HG03139 (cell line): Measurements from ENCODE around the gene VPS37C.

Source experiments
- ATAC-seq: cut with Tn5 transposase; IDR thresholded peaks from one replicate; pipeline ENCODE4 v1.9.1; 2021; ENCODE audit not compliant: unreplicated experiment

VPS37C gene

DNA sequence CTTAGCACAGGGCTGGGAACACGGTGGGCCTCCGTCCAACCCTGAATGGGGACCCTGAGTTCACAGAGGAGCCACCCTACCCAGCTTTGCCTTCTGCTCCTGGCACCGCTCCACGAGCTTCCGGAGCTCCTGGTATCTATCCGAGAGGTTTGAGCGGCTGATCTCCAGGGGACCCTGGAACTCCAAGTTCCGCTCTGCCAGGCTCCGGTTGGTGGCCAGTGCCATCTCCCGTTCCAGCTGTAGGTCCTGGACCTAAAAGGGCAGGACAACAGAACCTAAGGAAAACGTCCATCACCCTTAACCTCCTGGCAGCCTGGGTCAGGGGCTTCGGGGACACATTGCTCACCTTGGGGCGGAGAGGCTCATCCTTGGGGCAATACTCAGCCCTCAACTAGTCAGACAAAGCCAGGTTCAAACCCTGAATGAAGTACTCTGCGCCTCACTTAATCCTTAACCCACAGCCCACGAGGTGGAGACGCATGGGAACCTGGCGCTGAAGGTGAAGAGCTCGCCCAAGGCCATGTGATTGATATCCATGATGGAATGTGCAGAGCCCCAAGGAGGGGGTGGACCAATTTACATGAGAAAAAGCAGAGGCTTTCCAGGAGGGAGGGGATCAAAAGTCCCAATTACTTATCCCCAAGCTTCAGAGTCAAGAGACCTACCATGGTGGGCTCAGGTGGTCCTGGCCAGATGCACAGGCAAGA lies 27.1 kb downstream of the VPS37C start:
- no peak for ATAC-seq

GRCh38 chr11:61133145-61133544 lies 28.1 kb downstream of the VPS37C start:
- no peak for ATAC-seq

GRCh38 chr11:61132646-61133045 lies 28.6 kb downstream of the VPS37C start:
- ATAC-seq: no peak

- no peak for ATAC-seq
Measured at GRCh38 chr11:61131998-61132555, 29.1 kb downstream of the VPS37C start.

DNA sequence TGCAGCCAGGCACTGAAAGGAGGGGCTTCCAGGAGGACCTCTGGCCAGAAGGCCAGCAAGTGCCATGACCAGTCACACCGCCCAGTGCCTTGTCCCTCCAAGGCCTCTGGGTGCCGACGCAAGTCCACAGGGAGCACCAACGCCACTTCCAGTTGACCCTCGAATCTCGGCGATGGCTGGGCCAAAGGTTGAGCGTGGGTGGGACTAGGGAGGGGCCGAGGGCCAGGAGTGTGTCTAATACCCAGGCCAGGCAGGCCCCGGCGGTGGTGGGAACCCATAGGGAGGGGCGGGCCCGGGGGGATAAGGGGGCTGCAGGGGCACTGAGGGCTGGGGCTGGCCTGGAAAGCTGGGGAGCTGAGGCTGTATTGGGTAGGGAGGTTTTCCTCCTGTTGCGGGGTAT lies 29.6 kb downstream of the VPS37C start:
- no peak for ATAC-seq

DNA sequence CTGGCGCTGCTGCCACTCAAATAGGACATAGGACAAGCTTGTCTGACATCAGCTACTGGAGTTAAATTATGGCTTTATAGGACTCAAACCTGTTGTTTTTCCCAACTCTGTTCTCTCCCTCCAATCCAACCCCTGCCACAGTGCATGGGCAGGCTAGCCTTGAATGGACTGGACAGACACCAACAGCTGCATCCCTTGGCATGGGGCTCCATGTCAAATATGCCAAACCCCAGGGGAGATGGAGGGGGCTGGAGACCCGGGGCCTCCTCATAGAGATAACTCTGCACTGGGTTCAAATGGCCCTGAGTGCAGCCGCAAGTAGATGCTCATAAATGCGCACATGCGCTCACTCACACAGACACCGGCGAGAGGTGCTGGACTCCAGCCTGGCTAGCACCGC lies 30.0 kb downstream of the VPS37C start:
- no peak for ATAC-seq

DNA sequence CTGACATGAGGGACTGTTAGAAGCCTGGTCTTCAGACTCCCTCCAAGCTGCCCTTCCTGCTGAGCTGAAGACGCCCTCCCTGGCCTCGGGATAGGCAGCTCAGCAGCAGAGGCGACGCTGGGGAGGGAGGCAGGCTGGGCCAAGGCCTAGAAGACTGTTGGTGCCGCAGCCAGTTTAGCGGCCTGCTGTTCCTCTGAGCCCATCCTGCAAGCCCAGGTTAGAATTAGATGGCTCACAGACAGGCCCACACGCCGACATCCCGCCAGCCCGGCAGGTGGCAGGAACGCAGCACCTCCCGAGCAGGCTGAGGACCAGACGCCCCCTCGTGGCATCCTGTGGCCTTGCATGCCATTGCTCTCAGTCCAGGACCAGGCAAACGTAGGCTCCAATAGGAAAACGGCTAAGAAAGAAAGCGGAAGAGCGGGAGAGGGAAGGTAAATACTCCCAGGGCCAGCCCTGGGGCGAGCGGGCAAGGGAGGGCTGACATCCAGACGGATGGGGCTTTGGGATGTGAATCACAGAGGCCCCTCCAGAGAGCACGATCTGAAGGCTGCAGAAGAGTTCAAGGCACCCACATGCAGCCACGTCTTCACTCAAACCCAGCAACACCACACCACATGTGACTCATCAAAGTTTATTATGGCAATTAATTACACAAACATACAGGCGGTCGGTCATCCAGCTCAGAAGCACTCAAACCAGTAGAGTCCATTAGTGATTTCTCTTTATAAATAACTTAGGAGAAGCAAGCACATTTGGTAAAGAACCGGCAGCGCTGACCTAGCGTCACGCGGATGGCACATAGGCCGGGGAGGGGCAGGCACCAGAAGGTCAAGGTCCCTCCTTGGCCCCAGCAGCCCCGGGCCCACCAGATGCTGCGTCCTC lies 31.3 kb downstream of the VPS37C start:
- peak; percentile 88 for ATAC-seq

DNA sequence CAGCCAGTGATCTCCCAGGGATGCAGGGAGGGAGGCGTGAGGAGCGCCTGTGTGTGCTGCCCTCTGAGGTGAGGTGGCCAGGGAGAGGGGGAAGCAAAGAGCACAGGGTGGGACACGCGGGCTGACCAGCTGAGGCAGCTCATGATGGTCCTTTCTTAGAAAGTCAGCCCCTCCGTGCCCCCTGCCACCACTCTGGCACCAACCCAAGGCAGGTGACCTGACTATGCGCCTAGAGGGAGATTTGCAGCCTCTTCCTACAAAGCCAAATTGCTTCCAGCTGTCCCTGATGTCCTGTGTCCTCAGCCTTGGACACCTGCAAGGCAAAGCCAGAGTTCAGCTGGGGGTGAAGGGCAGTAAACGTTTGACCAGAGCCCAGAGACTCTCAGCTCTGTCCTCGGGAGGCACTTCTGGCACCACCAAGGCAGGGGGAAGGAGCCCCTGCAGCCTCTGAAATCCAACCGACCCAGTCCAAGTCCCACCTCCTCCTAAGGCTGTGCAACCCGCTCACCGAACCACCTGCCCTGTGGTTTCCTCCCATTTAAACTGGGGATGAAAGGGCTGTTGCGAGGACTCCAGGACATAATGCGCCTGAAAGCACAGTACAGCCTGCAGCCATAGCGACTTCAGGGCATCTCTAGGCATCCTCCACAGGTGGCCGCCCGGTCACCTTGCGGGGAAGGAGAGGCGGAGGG lies 32.1 kb downstream of the VPS37C start:
- ATAC-seq: no peak

DNA sequence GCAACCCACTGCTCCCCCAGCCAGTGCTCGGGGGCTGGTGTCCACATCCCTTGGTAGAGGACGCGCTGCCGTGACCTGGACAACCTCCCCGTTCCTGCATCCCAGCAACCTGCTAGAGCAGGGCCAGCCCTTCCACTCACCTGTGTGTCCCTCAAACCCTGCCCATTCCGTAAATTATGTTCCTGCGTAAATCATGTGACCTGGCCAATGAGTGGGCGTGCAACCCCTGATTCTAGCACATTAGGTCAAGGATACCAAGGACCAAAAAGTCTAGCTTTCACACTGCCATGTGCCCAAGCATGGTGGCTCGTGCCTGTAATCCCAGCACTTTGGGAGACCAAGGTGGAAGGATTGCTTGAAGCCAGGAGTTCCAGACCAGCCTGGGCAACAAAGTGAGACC lies 33.2 kb downstream of the VPS37C start:
- no peak for ATAC-seq

- ATAC-seq: no peak
Measured at GRCh38 chr11:61126256-61126655, 35.0 kb downstream of the VPS37C start.

DNA sequence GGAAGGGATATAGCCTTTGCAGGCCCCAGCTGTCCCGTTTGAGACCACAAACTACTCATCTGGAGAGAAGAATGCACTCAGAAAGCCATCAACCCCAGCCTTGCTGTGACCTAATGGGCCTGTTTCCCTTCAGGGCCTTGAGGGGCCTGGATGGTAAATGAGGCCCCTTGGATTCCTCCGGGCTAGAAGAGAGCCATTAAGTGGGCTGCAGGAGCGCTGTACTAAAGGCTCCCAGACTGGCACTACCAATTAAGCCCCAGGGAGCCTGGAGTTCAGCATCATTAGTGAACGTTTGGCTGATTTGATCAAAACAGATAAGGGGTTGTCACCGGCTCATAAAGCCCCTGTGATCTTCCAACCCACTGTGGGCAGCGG lies 35.9 kb downstream of the VPS37C start:
- no peak for ATAC-seq

DNA sequence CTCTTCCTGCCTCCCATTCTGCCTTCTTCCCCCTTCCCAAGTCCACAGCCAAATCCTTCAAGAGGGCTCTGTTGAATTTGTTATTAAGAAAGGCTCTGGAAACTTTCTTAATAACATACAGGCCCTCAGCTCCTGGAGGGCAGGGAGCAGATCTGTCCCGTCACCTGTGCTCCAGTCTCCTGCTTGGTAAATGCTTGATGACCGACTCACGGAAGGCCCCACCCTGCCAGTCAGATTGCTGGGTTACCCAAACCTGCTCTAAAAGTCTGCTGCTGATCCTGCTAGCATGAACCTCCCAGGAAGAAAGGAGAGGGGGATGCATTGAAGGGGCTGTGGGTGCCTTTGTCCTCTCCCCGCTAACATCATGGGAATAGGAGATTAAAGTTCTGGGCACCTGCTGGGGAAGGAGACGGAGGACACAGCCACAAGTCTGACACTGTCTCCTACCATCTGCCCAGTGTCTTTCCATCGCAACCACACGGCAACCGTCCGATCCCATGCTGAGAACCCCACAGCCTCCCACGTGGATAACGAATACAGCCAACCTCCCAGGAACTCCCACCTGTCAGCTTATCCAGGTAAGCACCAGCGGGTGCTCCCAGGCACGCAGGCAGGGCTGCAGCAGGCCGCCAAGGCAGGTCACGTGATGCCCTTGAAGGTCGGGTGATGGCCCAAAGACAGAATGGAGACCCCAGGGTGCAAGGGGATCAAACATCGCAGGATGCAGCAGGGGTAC lies 36.5 kb downstream of the VPS37C start:
- ATAC-seq: no peak

- no peak for ATAC-seq
Measured at GRCh38 chr11:61123775-61124571, 37.3 kb downstream of the VPS37C start.

DNA sequence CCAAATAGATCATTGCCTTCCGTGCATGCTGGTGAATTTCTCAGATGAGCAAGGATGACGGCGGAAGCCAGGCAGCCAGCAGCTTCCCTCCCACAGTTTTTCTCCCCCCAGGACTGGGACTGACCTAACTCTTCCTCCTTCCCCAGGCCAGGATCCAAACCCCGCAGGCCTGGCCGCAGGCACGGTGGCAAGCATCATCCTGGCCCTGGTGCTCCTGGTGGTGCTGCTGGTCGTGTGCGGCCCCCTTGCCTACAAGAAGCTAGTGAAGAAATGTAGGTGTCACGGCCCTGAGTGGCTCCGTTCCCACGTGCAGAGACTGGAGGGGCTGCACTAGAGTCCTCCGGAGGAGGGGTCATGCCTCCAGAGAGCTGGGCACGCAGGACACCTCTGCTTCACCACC lies 38.5 kb downstream of the VPS37C start:
- ATAC-seq: no peak

- no peak for ATAC-seq
Measured at GRCh38 chr11:61121917-61122316, 39.3 kb downstream of the VPS37C start.

- no peak for ATAC-seq
Measured at GRCh38 chr11:61121192-61121831, 39.9 kb downstream of the VPS37C start.

DNA sequence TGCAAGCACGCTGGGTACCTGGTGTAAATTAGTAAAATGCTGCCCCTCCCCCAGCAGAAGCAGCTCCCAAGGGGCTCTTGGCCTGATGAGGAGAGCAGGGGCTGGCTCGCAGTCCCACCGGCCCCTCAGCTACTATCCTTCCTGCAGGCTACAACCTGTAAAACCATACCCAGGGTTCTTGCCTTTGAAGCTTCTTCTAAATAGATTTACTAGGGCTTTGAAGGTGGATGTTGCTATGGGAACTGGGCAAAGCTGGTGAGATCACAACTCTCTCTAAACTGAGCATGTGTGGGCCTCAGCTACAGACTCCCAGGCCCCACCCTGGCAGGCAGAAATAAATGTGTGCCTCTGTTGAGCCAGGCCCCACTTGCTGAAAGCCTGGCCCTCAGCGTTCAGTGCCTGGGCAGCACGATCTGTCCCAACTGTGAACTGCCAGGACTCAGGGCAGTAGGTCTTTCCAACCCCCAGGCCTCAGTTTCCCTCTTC lies 40.5 kb downstream of the VPS37C start:
- no peak for ATAC-seq

- no peak for ATAC-seq
Measured at GRCh38 chr11:61120099-61120705, 41.0 kb downstream of the VPS37C start.

- no peak for ATAC-seq
Measured at GRCh38 chr11:61119571-61119970, 41.7 kb downstream of the VPS37C start.
